Dermis microvascular lymphatic vessel endothelial cell (primary cell): ENCODE measurements around the gene COL17A1. TPM values are rescaled to one million over a fixed set of nuclear protein-coding genes. Genes with fewer than 3 reads are reported as not detected.

Experiments
- DNase-seq, 2 donors: peaks; one replicate each; pipeline versions ENCODE4 v3.0.0 to v3.0.0-alpha.2; 2010; ENCODE audit warnings: low read depth in 2 of 2
- total RNA-seq: library from RNA; depleted of rRNA; stranded (reverse); fragments of >200 nt; gene quantifications from 2 replicates; pipeline ENCODE4 v1.2.1, GENCODE V29; 2014

COL17A1 gene
- 0.25 and 0.90 TPM in 2 replicates for total RNA-seq

DNA sequence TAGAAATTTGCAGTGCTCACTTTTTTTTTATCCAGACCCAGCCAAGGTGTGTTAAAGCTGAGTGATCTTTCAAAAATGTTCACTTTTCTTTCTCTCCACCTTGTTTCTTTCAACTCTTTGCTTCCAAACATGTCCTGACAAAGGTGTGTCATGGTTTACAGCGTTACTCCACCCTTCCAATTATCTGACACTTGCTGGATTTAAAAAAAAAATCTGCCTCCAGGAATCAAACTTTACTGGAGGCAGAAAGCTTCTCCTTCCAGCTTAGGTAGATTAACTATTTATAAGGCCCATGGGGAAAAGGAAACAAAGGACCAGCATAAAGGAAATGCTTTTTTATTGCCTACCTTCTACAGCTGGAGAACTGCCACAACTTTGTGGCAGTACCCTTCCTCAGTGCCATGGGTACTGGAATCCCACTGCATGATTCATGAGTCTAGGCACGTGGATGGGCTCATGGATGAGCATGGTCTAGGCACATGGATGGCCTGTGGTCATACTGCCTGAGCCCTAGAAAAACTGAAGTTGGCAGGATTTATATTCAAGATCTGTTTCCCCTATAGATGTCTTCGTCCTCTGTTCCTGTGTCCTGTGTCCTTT, at the start of gene COL17A1:
COL17A1 (minus strand) TSS at position 80 of the 600 bp plus-strand sequence. CDS start 5,207 bp downstream, outside the sequence.
- no peak for DNase-seq

DNA sequence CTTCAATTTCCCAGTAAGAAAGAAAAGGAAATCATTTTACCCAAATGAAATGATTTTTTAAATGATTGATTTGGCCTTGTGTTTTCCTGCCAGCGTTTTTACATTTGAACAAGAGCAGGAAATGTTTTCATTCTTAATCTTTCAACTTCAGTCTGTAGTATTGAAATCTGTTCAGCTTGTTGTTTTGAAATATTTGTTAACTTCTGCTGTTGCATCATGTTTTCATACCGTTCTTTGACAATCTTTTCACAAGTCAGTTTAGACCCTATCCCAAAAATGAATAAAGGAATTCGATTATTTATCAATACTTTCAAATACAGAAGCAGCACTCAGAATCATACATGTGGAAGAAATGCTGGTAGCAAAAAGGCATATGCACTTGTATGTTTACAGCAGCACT, 44.4 kb upstream of the COL17A1 start:
- peak in 1 of 2 donors; percentile 47 for DNase-seq

- DNase-seq: peak in 1 of 2 donors; percentile 47
Observed at GRCh38 chr10:104128214-104128613, 42.5 kb upstream of the COL17A1 start.

DNA sequence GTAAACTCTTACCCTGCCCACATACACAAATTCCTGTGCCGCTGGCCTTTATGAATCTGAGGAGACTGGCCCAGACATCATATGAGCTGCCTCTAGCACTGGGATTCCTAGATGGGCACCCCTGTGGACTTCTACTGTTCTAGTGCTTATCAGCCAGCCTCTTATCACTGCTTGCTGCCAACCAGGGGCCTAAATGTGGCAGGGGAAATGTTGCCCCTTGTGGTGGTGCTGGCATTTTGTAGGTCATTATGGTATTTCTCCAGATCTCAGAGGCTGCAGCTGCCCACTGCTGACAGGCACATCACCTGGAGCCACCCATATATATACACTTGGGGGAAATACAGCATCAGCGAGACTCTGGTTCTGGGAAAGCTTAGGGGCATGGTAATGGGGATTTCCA, 41.7 kb upstream of the COL17A1 start:
- DNase-seq: peak in 1 of 2 donors; percentile 18

- peak in 1 of 2 donors; percentile 46 for DNase-seq
Observed at GRCh38 chr10:104123397-104123796, 37.7 kb upstream of the COL17A1 start.

GRCh38 chr10:104122225-104123107, 36.8 kb upstream of the COL17A1 start:
- peak in 1 of 2 donors; percentile 22 for DNase-seq

GRCh38 chr10:104121485-104122224, 36.0 kb upstream of the COL17A1 start, which contains the start of gene SFR1:
SFR1 (plus strand) TSS chr10:104122171; CDS start chr10:104122184, 13 bp downstream.
- peak; percentile 94 to 100 for DNase-seq

GRCh38 chr10:104120903-104121484, 35.3 kb upstream of the COL17A1 start:
- DNase-seq: peak; percentile 97 to 98

DNA sequence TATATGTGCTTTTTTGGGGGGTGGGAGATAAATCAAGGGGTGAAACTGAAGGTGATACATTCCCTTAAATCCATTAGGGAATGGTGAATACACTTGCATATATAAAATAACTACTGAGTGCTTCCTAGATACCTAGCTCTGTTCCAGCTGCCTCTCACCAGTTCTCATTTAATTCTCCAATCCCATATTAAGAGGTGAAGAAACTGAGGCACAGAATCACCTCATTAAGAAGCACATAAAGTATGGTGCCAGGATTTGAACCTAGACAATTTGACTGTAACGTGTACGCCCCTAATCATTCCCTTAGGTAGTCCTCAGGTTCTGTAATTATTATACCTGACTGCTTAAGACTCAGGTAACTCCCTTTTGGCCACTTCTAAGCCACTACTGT, 34.8 kb upstream of the COL17A1 start:
- no peak for DNase-seq

GRCh38 chr10:104119996-104120395, 34.3 kb upstream of the COL17A1 start:
- peak in 1 of 2 donors; percentile 20 for DNase-seq

GRCh38 chr10:104117839-104118323, 32.2 kb upstream of the COL17A1 start:
- peak in 1 of 2 donors; percentile 60 for DNase-seq

DNA sequence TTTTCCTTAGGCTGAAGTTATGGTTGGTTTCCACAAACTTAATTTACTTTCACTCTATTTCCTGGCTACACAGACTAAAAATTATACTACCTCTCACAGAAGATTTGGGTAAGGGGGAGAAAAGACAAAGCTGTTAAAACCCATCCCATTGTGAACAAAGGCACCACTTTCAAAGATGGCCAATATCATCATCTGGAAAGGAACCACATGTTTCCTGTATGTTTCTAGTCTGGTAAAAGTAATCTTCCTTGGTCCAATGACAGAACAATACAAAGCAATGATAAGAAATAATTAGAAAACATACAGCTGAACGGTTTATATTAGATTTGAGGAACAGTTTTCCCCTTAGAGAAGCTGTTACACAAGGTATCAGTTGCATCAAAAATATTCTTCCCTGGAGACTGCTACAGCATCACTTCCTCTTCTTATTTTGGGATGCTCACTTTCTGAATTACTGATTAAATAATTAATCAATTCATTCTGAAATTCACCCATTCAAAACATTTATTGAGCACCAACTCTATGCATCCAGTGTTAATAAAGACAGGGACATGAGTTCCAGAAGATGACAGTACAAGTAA, 27.8 kb upstream of the COL17A1 start:
- peak in 1 of 2 donors; percentile 32 for DNase-seq

GRCh38 chr10:104109908-104110662, 24.4 kb upstream of the COL17A1 start:
- peak in 1 of 2 donors; percentile 51 for DNase-seq

DNA sequence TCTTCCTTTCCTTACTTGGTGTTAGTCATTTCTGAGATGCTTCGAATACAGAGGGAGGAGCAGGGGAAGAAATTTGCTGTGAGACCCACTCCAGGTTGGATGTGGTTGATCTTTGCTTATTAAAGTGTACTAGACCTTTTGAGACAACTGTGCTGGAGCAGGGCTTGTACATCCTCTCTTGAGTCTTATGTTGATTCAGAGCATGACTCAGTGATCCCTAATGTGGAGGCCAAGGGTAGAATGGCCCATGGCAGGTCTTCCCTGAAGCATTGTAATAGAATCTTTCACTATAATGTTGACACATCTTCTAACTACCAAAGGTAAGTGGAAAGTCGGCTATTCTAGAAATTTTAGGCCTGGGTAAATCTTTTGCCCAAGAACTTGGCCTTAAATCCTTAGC, 19.2 kb upstream of the COL17A1 start:
- no peak for DNase-seq

DNA sequence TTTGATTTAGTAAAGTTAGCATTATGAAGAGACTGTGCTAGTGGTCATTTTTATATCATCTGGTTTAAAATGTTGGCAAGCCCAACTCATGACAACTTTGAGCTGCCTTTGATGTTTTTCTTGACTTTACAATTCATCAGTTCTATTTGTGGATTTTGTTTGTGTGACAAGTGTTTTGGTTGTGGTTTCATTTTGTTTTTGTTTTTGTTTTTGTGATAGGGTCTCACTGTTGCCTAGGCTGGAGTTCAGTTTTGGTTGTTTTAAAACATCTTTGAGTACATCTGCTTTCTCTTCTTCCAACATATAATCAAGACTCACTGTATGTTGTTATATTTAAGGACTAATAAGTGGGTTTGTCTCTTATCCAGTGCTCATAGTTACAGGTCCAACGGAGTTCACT, 18.7 kb upstream of the COL17A1 start:
- no peak for DNase-seq

- no peak for DNase-seq
Observed at GRCh38 chr10:104103956-104104355, 18.3 kb upstream of the COL17A1 start.

GRCh38 chr10:104101902-104102301, 16.2 kb upstream of the COL17A1 start:
- no peak for DNase-seq

DNA sequence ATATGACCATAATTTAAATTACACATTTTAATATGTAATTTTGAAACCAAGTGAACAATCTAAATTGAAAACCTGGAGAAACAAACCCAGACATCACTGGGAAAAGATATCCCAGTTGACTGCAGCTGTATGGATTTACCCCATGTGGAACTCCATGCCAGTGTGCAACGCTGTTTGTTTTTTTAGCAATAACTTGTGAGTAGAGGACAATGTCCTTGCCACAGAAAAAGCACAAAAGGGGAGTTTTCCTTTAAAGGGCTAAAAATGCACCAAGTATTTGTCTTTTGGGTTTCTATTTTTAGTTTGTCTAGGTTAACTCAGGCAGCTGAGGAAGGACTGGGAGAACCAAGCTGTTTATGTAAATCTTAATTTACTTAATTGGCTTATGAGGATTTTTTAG, 15.1 kb upstream of the COL17A1 start:
- no peak for DNase-seq

GRCh38 chr10:104099941-104100340, 14.3 kb upstream of the COL17A1 start:
- DNase-seq: no peak

DNA sequence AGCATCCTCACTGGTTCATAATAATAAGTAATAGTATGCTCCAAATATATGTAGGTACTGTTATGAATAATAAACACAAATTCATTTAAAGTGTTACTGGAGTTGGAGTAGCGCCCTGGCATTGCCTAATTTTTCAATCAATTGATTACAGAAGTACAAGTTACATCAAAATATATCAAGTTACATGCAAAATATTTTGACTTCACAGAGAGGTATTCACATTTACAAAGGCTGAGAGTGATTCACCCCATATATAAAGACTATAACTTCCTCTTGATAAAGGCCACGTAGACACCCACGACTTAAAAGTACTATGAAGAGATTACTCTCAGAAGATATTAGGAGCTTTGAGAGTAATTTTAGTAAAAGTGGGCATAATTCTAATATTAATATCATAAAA, 13.6 kb upstream of the COL17A1 start:
- peak in 1 of 2 donors; percentile 44 for DNase-seq
